Measurements from ENCODE around the gene CWF19L1.
"Not testable (repeated sequence)": the region's sequence is repeated elsewhere in the genome, so short reads cannot be mapped to it uniquely, and the experiment has no call there.

- TF ChIP-seq CTCF, POLR2A (IDR thresholded peaks at IDR 0.05): not testable (repeated sequence)
Observed at GRCh38 chr10:100292300-100292699, 24.9 kb upstream of the CWF19L1 start.

Data from esophagus squamous epithelium (tissue), 4 donors.